Activated gamma-delta T cell treated with Interleukin-2 at 50 U/mL for 16 hours (primary cell): ENCODE measurements around the gene KREMEN1.

Source experiments
- DNase-seq: peaks from one replicate; pipeline ENCODE4 v3.0.0-alpha.2; 2020

The KREMEN1 gene

DNA sequence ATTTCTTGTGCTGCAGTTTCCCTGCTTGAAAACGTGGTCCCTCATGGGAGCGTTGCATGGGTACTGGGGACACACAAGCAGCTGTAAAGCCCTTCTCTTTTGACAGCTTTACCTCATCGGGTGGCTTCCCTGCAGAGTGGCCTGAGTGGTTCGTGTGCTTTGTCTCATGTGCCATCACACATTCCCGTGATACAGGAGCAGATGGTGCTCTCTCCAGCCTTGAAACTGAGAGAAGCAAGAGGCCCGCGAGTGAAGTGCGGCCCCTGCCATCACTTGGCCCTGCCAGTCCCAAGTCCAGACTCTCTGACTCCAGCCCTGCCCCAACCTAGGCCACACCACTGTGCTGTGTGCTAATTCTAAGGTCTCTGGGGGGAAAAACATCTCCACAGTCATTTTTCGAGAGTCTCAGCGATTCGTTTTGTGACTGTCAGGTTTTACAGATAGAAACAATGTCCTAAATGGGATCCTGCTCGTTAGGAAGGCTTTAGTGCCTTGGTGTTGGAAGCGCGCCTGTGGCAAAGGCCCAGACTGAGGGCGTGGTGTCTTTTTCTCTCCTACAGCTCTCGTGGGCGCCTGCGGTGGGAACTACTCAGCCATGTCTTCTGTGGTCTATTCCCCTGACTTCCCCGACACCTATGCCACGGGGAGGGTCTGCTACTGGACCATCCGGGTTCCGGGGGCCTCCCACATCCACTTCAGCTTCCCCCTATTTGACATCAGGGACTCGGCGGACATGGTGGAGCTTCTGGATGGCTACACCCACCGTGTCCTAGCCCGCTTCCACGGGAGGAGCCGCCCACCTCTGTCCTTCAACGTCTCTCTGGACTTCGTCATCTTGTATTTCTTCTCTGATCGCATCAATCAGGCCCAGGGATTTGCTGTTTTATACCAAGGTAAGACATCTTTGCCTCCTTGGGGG, 64.2 kb downstream of the KREMEN1 start:
- no peak for DNase-seq

DNA sequence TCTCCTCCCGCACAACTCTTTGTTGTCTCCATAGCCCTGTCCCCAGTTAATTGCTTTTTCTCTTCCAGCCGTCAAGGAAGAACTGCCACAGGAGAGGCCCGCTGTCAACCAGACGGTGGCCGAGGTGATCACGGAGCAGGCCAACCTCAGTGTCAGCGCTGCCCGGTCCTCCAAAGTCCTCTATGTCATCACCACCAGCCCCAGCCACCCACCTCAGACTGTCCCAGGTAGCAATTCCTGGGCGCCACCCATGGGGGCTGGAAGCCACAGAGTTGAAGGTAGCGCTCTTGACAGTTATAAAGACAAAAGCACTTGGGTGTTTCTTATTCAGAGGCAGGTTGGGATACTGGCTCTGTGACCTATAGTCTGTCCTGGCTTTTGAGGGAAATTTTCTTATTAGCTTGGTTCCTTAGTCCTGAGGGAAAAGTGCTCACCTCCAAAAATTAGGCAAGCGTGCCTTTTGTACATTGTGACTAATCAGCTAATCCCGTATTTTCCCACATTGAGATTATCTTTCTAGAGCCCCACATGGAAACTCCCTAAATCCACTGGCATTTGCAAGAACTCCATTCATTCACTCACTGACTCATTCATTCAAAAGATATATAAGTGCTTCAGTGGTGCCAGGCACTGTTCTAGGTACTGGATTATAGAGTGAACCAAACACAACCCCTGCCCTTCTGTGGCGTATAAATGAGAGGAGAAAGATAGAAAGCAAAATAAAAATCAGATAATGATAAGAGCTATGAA, 65.9 kb downstream of the KREMEN1 start:
- DNase-seq = no peak

DNA sequence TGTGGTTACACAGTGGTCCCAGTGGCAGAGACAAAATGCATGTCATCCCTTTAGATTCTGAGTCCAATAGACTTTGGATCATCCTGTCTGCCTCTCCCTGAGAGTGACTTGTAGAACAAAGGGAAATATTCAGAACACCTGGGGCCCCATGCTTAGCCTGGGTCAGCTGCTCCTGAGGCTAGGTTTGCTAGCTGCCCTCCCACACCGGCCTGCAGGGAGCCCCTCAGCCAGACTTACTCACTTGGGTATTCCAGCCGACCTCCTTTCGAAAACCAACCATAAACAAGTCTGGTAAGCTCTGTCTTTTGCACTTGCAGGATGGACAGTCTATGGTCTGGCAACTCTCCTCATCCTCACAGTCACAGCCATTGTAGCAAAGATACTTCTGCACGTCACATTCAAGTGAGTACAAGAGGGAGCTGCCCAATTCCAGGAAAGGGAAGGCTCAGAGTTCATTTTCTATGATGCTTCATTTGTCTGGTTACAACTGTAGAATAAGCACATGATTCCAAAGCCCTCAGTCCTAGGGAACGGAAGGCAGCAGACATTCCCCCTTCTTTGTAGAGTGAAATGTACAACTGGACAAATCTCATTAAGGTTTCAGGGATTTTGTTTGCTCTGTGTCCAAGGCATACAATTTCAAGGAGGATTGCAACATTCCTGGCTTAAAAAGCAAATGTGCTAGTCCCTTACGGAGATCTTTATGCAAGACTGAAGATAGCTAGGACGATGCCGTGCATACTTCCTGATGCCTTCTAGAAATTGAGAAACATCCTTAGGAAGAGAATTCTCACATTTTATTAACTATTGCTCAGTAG, 67.3 kb downstream of the KREMEN1 start:
- no peak for DNase-seq

DNA sequence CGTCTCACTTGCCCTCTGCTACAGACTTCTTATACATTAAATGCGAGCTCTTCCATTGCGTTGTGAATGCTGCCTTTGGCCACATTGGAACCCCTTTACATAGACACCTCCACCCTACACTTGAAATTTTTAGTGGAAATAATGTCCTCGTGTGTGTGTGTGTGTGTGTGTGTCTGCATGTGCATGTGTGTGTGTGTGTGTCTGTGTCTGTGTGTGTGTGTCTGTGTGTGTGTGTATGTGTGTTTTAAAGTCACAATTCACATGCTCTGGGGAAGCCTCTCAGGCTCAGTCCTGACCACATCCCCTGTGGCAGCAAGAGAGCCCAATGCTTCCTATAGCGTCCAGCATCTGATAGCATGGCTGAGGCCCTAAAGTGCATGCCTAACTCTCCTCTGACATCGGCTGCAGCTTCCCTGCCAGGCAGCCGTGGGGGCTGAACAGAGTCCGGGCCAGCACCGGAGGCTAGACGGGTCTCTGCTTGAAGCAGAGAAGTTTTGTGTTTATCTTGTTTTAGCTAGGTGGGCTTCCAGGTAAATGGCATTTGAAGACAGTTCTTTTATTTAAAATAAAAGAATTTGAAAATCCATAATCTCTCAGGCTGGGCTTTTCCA, 68.3 kb downstream of the KREMEN1 start:
- DNase-seq = no peak

DNA sequence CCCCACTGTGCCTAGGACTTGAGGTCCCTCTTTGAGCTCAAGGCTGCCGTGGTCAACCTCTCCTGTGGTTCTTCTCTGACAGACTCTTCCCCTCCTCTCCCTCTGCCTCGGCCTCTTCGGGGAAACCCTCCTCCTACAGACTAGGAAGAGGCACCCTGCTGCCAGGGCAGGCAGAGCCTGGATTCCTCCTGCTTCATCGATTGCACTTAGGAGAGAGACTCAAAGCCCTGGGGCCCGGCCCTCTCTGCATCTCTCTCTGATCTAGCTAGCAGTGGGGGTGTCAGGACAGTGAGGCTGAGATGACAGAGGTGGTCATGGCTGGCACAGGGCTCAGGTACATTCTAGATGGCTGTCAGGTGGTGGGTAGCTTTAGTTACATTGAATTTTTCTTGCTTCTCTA, 69.3 kb downstream of the KREMEN1 start:
- DNase-seq = no peak

DNA sequence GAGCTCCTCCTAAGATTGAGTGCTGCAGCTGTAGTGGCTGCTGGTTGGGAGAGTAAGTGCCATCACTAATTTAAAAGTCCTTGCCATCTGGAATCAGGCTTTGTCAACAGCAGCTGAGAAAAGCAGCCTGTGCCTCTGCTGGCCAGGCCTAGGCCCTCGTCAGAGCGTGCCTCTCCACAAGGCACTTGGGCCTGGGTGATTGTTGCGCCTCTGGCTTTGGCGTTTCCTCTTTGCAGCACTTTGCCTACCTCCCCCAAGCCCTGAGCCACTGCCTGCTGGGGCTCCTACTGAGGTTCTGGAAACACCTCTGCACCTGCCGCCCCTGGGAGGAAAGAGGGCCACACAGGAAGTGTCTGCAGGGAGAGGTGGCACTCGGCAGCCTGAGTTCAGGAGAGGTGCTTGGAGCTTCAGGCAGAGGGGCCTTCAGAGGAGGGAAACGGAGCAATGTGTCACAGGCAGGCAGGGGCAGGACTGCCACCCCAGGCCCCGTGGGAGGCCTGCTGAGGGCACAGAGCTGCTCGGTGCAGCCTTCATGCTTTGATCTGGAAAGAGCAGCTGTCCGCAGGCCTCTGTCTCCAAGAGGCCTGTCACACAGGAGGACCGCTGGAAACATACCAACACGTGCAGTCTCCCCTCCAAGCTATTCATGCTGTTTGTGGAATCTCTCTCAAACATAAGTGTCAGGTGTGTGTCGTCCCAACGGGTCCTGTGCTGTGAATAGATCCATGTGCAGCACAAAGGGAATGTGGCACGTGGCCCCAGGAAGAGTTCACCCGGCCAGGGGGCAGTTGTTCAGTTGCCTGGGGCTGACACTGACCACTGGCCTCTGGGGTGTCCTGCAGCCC, 71.3 kb downstream of the KREMEN1 start:
- DNase-seq = no peak

DNA sequence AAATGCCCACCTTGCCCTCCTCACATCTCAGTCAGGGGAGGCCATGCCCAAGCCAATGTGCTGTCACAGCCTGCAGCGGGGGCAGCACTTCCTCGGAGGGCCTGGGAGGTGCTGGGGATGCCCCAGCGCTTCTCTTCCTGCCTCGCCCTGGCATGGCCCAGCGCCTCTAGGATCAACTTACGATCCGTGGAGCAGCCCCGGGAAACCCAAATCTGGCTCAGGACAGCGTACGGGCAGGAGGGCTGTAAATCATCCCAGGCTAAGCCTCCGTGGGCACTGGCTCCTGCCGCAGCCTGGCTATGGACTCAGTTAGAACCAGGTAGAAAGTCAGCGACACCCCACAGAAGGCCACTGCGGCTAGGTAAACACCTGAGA, 71.9 kb downstream of the KREMEN1 start:
- DNase-seq = no peak

DNA sequence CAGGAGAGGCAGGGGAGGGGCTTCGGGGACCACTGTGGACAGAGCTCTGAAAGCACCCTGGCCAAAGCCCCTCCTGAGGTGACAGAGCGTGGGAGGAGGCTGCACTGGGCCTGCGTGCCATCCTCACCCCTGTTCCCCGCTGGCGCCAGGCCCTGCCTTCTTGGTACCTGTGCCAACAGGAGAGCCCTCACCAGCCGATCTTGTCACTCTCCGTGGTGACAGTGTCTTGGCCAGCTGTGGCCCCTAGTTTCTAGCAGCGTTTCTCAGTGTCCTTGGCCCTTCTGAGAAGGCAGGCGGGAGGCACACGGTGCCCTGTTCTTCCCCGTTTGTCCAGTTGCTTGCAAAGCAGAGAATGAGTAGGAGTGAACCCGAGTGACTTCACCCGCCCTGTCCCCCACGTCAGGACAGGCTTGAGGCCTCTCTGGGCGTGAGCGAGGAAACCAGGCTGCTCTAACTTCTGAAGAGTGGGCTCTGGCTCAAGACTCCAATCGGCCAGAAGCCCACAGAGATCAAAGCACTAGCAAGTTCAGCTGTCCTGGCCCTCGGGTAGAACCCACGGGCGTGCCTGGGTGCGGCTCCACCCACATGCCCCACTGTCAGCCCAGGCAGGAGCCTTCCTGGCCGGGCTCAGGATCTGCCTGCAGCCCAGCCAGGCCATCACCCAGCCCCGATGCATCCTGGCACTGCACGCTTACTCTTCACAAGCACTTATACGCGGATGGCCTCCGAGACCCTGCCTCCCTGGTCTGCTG, 72.7 kb downstream of the KREMEN1 start:
- DNase-seq = no peak

DNA sequence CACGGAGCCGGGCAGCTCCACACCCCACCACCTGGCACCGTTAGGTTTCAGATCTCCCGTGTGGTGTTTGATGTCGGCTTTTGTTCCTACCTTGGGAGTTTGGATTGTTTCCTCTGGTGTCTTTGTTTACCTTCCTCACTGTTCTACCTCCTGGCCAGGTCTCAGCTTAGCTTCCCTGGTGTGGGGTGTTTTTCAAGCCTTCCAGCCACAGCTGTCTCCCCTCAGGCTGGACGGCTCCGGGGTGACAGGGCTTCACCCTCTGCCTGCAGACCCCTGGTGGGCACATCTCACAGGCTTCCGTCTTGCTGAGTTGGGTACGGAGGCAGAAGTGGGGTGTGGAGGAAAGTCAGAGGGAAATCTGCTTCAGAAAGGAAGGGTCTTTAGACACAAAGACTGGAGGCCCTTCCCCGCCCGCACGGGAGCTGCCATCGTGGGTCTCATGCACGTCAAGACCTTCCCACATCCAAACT, 73.3 kb downstream of the KREMEN1 start:
- no peak for DNase-seq

DNA sequence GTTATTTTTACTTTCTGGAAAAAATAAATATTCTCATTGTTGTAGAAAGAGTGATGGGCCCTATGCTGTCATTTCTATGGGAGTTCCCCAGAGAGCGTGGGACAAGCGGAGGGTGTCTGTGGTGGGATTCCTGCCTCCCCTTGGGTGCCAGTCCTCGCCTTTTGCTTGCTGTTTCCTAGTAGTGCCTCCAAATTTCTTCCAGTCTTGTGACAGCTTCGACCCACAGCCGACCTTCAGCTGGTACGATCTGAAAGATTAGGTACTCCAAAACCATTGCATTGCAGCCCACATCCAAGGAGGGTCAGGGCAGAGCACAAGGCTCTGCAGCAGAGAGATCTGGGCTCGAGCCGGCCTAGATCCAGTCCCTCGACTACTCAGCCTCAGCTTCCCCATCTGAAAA, 73.9 kb downstream of the KREMEN1 start:
- DNase-seq = no peak

DNA sequence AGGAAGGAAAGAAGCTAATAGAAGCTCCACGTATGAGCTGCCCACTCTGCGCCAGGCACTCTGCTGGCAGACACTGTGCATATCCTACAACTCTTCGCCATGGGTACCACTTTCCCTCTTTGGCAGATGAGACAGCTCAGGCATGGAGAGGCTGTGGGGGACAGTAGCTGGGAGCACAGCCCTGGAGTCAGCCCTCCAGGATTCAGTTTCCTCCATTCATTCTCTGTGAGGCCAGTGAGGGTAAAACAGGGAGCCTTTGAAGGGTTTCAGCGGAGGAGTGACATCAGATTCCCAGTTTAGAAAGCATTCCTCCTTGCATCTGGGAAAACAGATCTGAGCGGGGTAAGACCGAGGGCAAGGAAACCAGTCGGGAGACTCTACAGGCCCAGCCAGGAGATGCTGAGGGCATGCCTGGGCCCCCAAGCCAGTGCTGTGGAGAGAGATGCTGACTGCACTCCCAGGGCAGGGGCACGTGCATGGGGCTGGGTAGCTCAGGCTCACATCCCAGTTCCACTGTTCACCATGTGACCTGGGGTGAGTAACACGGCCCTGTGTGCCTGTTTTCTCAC, 74.6 kb downstream of the KREMEN1 start:
- no peak for DNase-seq

DNA sequence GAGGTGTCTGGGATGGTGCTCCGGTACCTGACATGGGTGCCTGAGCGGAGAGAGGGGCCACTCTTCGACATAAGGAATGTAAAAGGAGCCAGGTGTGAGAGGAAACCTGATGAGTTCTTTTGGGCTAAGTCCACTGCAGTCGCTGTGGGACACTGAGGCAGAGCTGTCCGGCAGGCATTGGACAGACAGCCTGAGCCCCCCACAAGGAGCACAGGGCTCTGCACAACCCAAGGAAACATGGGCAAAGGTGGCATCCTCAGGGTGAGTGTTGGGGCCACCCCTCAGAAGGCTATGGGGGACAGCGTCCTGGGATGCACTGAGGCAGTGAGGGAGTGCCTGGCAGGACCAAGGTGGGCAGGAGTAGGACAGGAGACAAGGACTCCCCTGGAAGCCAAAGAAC, 75.2 kb downstream of the KREMEN1 start:
- DNase-seq = no peak

DNA sequence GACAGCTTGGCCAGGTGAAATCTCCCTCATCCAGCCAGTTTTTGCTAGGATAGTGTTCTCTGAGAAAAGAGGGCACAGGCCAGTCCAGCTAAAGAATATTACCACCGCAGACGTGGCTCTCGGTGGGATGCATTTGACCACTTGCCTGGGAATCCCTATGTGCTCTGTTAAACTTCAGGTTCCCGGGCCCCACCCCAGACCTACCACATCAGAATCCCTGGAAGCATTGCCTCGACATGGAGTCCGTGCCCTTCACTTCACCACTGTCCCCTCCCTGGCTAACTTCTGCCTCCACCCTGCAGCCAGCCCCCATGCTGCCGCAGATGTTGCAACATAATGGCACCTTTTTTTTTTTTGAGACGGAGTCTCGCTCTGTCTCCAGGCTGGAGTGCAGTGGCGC, 76.0 kb downstream of the KREMEN1 start:
- DNase-seq = no peak

DNA sequence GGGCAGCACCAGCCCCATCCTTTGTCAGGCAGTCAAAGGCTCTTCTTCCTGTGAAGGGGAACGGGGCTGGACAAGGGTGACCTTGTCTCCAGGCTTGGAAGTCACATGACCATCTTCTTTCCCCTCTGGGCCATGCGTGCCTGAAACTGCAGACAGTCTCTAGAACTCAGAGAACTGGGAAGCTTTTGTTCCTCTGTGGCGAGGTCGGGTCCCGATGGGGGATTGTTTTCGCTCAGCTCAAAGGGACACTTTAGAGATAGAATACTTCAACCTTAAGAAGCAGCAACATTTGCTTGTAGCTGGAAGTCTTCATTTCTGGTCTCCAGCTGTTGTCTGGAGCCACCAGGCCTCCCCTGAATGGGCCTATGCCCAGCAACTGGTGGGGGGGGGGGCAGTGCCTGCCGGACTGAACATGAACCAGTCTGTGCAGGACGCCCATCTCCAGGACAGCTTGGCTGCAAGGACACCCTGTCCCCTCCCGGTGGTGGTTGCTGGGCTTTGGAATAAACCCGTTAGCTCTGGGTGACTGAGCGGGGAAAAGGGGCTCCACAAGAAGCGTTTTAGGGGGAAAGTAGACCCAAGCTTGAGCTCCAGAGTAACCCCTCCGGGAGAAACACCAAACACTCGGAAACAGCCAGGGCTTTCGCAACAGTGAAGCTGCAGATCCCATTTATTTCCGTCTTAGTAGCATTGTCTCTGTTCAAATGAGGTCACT, 77.2 kb downstream of the KREMEN1 start:
- DNase-seq = no peak

DNA sequence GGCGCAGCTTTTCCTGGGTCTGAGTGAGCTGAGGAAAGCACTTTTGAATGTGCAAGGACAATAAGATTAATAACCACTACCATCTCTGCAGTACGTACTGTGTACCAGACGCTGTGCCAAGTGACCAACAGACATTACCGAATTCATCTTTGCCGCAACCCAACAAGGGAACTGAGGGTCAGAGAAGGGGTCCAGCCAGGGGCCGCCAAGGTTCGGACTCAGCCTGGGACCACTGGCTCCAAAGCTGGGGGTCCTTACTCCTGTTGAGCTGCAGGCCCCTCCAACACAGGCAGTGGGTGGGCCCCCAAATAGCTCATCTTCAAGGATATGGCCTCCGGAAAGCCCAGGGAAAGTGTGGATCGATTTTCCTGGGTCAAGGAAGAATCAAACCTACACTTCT, 77.9 kb downstream of the KREMEN1 start:
- DNase-seq = no peak

DNA sequence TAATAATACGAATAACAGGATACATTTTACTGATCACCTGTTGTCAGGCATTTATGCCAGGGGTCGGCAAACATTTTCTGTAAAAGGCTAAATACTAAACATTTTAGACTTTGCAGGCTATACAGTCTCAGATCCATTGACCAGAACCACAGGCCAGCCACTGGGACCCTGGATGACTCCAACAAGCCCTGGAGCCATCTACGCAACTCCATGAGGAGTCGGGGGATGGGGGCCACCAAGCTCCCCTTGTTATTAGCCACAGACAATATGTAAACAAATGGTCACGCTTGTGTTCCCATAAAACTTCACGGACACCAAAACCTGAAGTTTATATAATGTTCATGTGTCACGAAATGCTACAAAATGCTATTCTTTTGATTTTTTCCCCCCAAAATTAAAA, 78.5 kb downstream of the KREMEN1 start:
- DNase-seq = no peak

DNA sequence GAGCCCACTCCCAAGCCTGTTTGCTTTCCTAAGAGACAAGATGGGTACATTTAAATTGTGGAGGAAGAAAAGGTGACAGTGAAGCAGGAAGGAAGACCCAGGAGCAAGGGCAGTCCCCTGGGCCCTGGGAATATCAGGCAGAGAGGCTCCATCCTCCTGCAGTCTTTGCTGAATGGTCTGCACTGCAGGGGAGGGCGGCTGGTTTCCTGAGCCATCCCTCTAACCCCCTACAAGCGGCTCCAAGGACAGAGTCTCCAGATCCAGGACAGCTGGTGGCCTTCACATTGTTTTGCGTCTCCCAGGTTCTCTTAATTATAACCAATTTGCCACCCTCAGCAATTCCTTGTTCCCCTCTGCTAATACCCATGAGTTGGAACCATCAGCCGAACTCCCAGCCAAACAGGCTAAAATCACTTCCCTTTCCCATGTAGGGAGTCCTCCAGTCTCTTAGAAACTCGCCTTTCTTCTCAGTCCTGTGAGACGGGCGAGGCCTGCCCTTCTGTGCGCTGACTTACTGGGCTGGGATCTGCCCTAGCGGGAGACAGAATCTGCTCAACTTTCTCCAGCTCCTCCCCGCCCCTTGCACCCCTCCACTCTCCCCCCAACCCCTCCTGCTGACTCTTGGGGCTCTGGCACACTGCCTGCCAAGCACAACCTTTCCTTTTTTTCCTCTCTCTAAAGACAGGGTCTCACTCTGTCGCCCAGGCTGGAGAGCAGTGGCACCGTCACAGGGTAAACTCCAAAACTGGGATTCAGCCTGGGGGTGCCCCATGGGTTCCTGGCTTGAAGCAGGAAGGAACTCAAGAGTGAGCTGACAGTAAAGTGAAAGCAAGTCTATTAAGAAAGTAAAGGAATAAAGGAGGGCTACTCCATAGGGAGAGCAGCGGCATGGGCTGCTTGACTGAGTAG, 79.5 kb downstream of the KREMEN1 start:
- no peak for DNase-seq

DNA sequence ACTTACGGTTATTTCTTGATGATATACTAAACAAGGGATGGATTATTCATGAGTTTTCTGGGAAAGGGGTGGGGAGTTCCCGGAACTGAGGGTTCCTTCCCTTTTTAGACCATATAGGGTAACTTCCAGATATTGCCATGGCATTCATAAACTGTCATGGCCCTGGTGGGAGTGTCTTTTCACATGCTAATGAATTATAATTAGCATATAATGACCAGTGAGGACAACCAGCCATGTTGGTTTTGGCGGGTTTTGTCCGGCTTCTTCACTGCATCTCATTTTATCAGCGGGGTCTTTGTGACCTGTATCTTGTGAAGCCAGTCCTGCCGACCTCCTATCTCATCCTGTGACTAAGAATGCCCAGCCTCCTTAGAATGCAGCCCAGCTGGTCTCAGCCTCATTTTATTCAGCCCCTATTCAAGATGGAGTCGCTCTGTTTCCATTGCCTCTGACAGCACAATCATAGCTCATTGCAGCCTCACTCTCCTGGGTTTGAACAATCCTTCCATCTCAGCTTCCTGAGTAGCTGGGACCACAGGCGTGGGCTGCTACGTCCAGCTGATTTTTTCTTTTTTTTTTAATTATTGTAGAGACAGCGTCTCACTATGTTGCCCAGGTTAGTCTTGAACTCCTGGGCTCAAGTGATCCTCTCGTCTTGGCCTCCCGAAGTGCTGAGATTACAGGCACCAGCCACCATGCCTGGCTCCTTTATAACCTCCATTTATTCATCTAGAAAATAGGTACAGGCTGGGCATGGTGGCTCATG, 80.3 kb downstream of the KREMEN1 start:
- no peak for DNase-seq
